Ovary (tissue), 9 donors: Measurements from ENCODE around the gene MED8. TPM values are rescaled to one million over a fixed set of nuclear protein-coding genes. Genes with fewer than 3 reads are reported as not detected.

ENCODE experiments used
- DNase-seq, 5 donors: peaks; one replicate each; pipeline ENCODE4 v3.0.0-alpha.2; 2019 to 2020
- H3K27ac ChIP-seq, 2 donors: fragments of 200-600 bp; one replicate each; pipeline versions ENCODE4 v1.5.1 to v1.8.0; 2019 to 2022
- H3K27me3 ChIP-seq: fragments of 200-600 bp; one replicate; pipeline ENCODE4 v1.8.0; 2022
- H3K36me3 ChIP-seq: fragments of 200-600 bp; sonication (generic); one replicate; pipeline ENCODE4 v1.5.1; 2019
- H3K4me1 ChIP-seq: one replicate; pipeline ENCODE4 v1.8.1; 2013; ENCODE audit warnings: mild to moderate bottlenecking, moderate library complexity; ENCODE audit not compliant: insufficient read depth
- H3K4me3 ChIP-seq: fragments of 200-600 bp; sonication (generic); one replicate; pipeline ENCODE4 v1.5.1; 2017
- H3K9me3 ChIP-seq, 2 donors: fragments of 200-600 bp in 1 of 2; sonication (generic) in 1 of 2; one replicate each; pipeline versions ENCODE4 v1.5.1 to v1.8.1; 2013 to 2019; ENCODE audit warnings: mild to moderate bottlenecking in 1 of 2, moderate library complexity in 1 of 2
- CTCF ChIP-seq, 3 donors: fragments of 450-650 bp in 2 of 3; fragments of 200-600 bp in 1 of 3; IDR thresholded peaks; one replicate each; pipeline versions ENCODE4 v1.5.1 to v1.8.0; 2016 to 2022; ENCODE audit warnings: antibody characterized with exemption in 3 of 3, mild to moderate bottlenecking in 1 of 3
- EP300 ChIP-seq: sonication (generic); formaldehyde crosslinking; IDR thresholded peaks from one replicate; pipeline ENCODE4 v1.6.1; 2017; ENCODE audit warnings: antibody characterized with exemption
- POLR2A ChIP-seq: fragments of 450-650 bp; IDR thresholded peaks from one replicate; pipeline ENCODE4 v1.6.1; 2017; ENCODE audit warnings: antibody characterized with exemption, mild to moderate bottlenecking, moderate library complexity
- WGBS, 3 donors: extraction: QIAGEN DNeasy Blood & Tissue Kit in 1 of 3; methylation state at CpG; one replicate each; pipeline versions ENCODE4 v1.1.5 to v1.1.7; 2013 to 2017; 5-methylcytosine and 5-hydroxymethylcytosine counted together
- intact Hi-C, 4 donors: fragments of 100-400 bp; cut with DNase I; formaldehyde crosslinking; loops; one replicate each; pipeline versions ENCODE4 v1.11.0 to v1.15.1; 2022 to 2023
- polyA plus RNA-seq, 2 donors: library from polyadenylated mRNA; stranded (reverse); fragments of 200-250 nt in 1 of 2; fragments of 350-450 nt in 1 of 2; fragmentation: Illumina TruSeq in 1 of 2; extraction: RNeasy Lipid Tissue Mini Kit (QIAGEN cat#74804) in 1 of 2; gene quantifications; one replicate each; pipeline ENCODE4 v1.2.3, GENCODE V29; 2013 to 2014
- total RNA-seq, 7 donors: library from RNA; depleted of rRNA in 2 of 7; stranded (reverse); fragments of >200 nt in 2 of 7; fragmentation: NEBNext Ultra II Directional in 3 of 7; extraction: Animal tissue kit (Norgen Biotek cat#: 25700) in 3 of 7; gene quantifications; one replicate each; pipeline versions ENCODE4 v1.1.0 to v1.2.4, GENCODE V29; 2016 to 2023
- donor health status: DM: no; HTN: no; CAD: no; lungs with moderate emphysema.
- donor health status: DM: no; HTN: no; CAD: no.
- donor health status: Bipolar disorder and iron deficiency.
- donor health status: DM: yes; HTN: yes; CAD: no.
- donor health status: DM: no; HTN: no; CAD: no.
- donor health status: DM: yes; HTN: yes; CAD: no.

The MED8 gene
- total and polyA plus RNA-seq, 9 donors, result 13.7 to 40.0 (median 26.0) TPM

- no peaks in the 10 kb centered on the region for H3K9me3 ChIP-seq
- no peak overlapping the region for H3K4me3 ChIP-seq
- DNase-seq, result no peak
- H3K27ac ChIP-seq, result no peak overlapping the region
- H3K4me1 ChIP-seq, result peaks cover 13% of the 10 kb centered on the region
- 70 to 77% (median 76%) methylated on average over 5 of the region's 5 CpGs for WGBS, 3 donors
- H3K27me3 ChIP-seq, result no peaks in the 10 kb centered on the region
- TF ChIP-seq EP300 (no peak), POLR2A (no peak), CTCF (IDR thresholded peaks at IDR 0.05) (no peak)
- no peaks in the 10 kb centered on the region for H3K36me3 ChIP-seq
- intact Hi-C loops, result loop anchor here in 1 of 4 donors (10.0 kb wide), 1 partner anchor 129 kb away; no protein-coding TSS in a partner anchor
Observed at GRCh38 chr1:43363935-43364525, 25.6 kb downstream of the MED8 start.

GRCh38 chr1:43363283-43363934 is 26.2 kb downstream of the MED8 start:
- WGBS, 3 donors, result 72 to 75% (median 74%) methylated on average over 9 of the region's 9 CpGs
- no peak for DNase-seq
- H3K36me3 ChIP-seq, result no peaks in the 10 kb centered on the region
- no peak overlapping the region for H3K4me3 ChIP-seq
- no peaks in the 10 kb centered on the region for H3K27me3 ChIP-seq
- intact Hi-C loops, result loop anchor here in 1 of 4 donors (10.0 kb wide), 1 partner anchor 129 kb away; no protein-coding TSS in a partner anchor
- TF ChIP-seq CTCF (IDR thresholded peaks at IDR 0.05), result no peak
- no peak for TF ChIP-seq POLR2A
- TF ChIP-seq EP300, result no peak
- no peaks in the 10 kb centered on the region for H3K9me3 ChIP-seq
- peaks cover 10% of the 10 kb centered on the region for H3K4me1 ChIP-seq
- no peak overlapping the region for H3K27ac ChIP-seq

- Histone ChIP-seq H3K36me3 (no peaks in the 10 kb centered on the region), H3K27me3 (no peaks in the 10 kb centered on the region), H3K4me3 (no peak overlapping the region), H3K4me1 (peaks cover 5% of the 10 kb centered on the region), H3K9me3 (no peaks in the 10 kb centered on the region), H3K27ac (no peak overlapping the region)
- DNase-seq, result no peak
- no peak for TF ChIP-seq POLR2A
- TF ChIP-seq CTCF (IDR thresholded peaks at IDR 0.05), result no peak
- no peak for TF ChIP-seq EP300
- 41 to 53% (median 45%) methylated on average over 4 of the region's 4 CpGs for WGBS, 3 donors
- intact Hi-C loops, result loop anchor here in 1 of 4 donors (10.0 kb wide), 1 partner anchor 126 kb away; no protein-coding TSS in a partner anchor
Observed at GRCh38 chr1:43360616-43361015, 29.0 kb downstream of the MED8 start.

- Histone ChIP-seq H3K36me3 (no peaks in the 10 kb centered on the region), H3K9me3 (no peaks in the 10 kb centered on the region), H3K27me3 (no peaks in the 10 kb centered on the region), H3K4me1 (peaks cover 5% of the 10 kb centered on the region), H3K27ac (no peak overlapping the region), H3K4me3 (no peak overlapping the region)
- intact Hi-C loops, result loop anchor here in 1 of 4 donors (10.0 kb wide), 1 partner anchor 125 kb away; no protein-coding TSS in a partner anchor
- TF ChIP-seq EP300, result no peak
- no peak for TF ChIP-seq CTCF (IDR thresholded peaks at IDR 0.05)
- TF ChIP-seq POLR2A, result no peak
- no peak for DNase-seq
- WGBS, 3 donors, result 24 to 38% (median 27%) methylated on average over 11 of the region's 11 CpGs
Observed at GRCh38 chr1:43359696-43360095, 29.9 kb downstream of the MED8 start.
